ENCODE data around the gene JPH3.

GRCh38 chr16:87602001-87602775, at the start of gene JPH3:
- TF ChIP-seq GATA2 (IDR thresholded peaks at IDR 0.05; ENCODE audit: low read depth, low read length) (no peak), GATA3 (IDR thresholded peaks at IDR 0.05; ENCODE audit: low read depth, low read length) (no peak)

Measured in SH-SY5Y (cell line).